Measurements from ENCODE around the gene ASCL3. TPM values are rescaled to one million over a fixed set of nuclear protein-coding genes. Genes with fewer than 3 reads are reported as not detected.

ASCL3 gene
- total and polyA plus RNA-seq, 4 donors, result not detected

GRCh38 chr11:8973121-8973520, 30.3 kb upstream of the ASCL3 start:
- 56% methylated on average over 3 of the region's 3 CpGs for WGBS, 2 donors
- DNase-seq (no peak), ATAC-seq (ENCODE audit: low FRiP score) (no peak)
- Histone ChIP-seq H3K36me3 (ENCODE audit: control insufficient read depth in 1 of 2, insufficient read depth in 2 of 2, low read length in 1 of 2) (no peaks in the 10 kb centered on the region), H3K9me3 (ENCODE audit: control insufficient read depth, low read length) (no peaks in the 10 kb centered on the region), H3K4me1 (ENCODE audit: control insufficient read depth in 1 of 2, insufficient read depth in 2 of 2, low read length in 2 of 2) (no peaks in the 10 kb centered on the region), H3K4me3 (ENCODE audit: low read length in 2 of 2) (no peak overlapping the region), H3K27ac (ENCODE audit: low read depth in 1 of 2, low read length in 2 of 2) (no peak overlapping the region), H3K27me3 (ENCODE audit: control insufficient read depth in 1 of 2, insufficient read depth in 2 of 2, low read length in 1 of 2) (no peaks in the 10 kb centered on the region)
- intact Hi-C loops (cut with DNase I), result no loop called here

GRCh38 chr11:8971924-8972316, 29.1 kb upstream of the ASCL3 start:
- ATAC-seq (ENCODE audit: low FRiP score) (no peak), DNase-seq (no peak)
- Histone ChIP-seq H3K36me3 (ENCODE audit: control insufficient read depth in 1 of 2, insufficient read depth in 2 of 2, low read length in 1 of 2) (peaks cover 0 to 2% of the 10 kb centered on the region in 2 donors), H3K27me3 (ENCODE audit: control insufficient read depth in 1 of 2, insufficient read depth in 2 of 2, low read length in 1 of 2) (no peaks in the 10 kb centered on the region), H3K4me3 (ENCODE audit: low read length in 2 of 2) (no peak overlapping the region), H3K27ac (ENCODE audit: low read depth in 1 of 2, low read length in 2 of 2) (no peak overlapping the region), H3K4me1 (ENCODE audit: control insufficient read depth in 1 of 2, insufficient read depth in 2 of 2, low read length in 2 of 2) (no peaks in the 10 kb centered on the region), H3K9me3 (ENCODE audit: control insufficient read depth, low read length) (no peaks in the 10 kb centered on the region)
- intact Hi-C loops (cut with DNase I), result no loop called here
- 55 to 70% methylated on average over 1 of the region's 1 CpG for WGBS, 2 donors

- H3K4me3 ChIP-seq (ENCODE audit: low read length in 2 of 2), result no peak overlapping the region
- no peaks in the 10 kb centered on the region for H3K9me3 ChIP-seq (ENCODE audit: control insufficient read depth, low read length)
- H3K36me3 ChIP-seq (ENCODE audit: control insufficient read depth in 1 of 2, insufficient read depth in 2 of 2, low read length in 1 of 2), result peaks cover 0 to 2% of the 10 kb centered on the region in 2 donors
- H3K4me1 ChIP-seq (ENCODE audit: control insufficient read depth in 1 of 2, insufficient read depth in 2 of 2, low read length in 2 of 2), result no peaks in the 10 kb centered on the region
- intact Hi-C loops (cut with DNase I), result no loop called here
- ATAC-seq (ENCODE audit: low FRiP score) (no peak), DNase-seq (no peak)
- WGBS, 2 donors, result 78 to 82% methylated on average over 2 of the region's 2 CpGs
- no peaks in the 10 kb centered on the region for H3K27me3 ChIP-seq (ENCODE audit: control insufficient read depth in 1 of 2, insufficient read depth in 2 of 2, low read length in 1 of 2)
- no peak overlapping the region for H3K27ac ChIP-seq (ENCODE audit: low read depth in 1 of 2, low read length in 2 of 2)
Observed at GRCh38 chr11:8971196-8971923, 28.5 kb upstream of the ASCL3 start.

GRCh38 chr11:8967184-8967583, 24.4 kb upstream of the ASCL3 start:
- 81 to 84% methylated on average over 8 of the region's 8 CpGs for WGBS, 2 donors
- ATAC-seq (ENCODE audit: low FRiP score), result no peak
- no peak overlapping the region for H3K4me3 ChIP-seq (ENCODE audit: low read length in 2 of 2)
- H3K27ac ChIP-seq (ENCODE audit: low read depth in 1 of 2, low read length in 2 of 2), result no peak overlapping the region
- H3K27me3 ChIP-seq (ENCODE audit: control insufficient read depth in 1 of 2, insufficient read depth in 2 of 2, low read length in 1 of 2), result no peaks in the 10 kb centered on the region
- H3K36me3 ChIP-seq (ENCODE audit: control insufficient read depth in 1 of 2, insufficient read depth in 2 of 2, low read length in 1 of 2), result peaks cover 0 to 2% of the 10 kb centered on the region in 2 donors
- no peak for DNase-seq
- H3K4me1 ChIP-seq (ENCODE audit: control insufficient read depth in 1 of 2, insufficient read depth in 2 of 2, low read length in 2 of 2), result peaks cover 0 to 5% of the 10 kb centered on the region in 2 donors
- no peaks in the 10 kb centered on the region for H3K9me3 ChIP-seq (ENCODE audit: control insufficient read depth, low read length)
- intact Hi-C loops (cut with DNase I), result loop anchor here in 1 of 2 donors (10.0 kb wide), 1 partner anchor 282 kb away; the partner anchor contains the start of genes RPL27A and TRIM66

- peak within 1 kb of the TSS; percentile 38 to 83 for H3K4me3 ChIP-seq (ENCODE audit: low read length in 2 of 2)
- peaks cover 0 to 5% of the 10 kb centered on the region in 2 donors for H3K4me1 ChIP-seq (ENCODE audit: control insufficient read depth in 1 of 2, insufficient read depth in 2 of 2, low read length in 2 of 2)
- H3K36me3 ChIP-seq (ENCODE audit: control insufficient read depth in 1 of 2, insufficient read depth in 2 of 2, low read length in 1 of 2), result peaks cover 0 to 2% of the 10 kb centered on the region in 2 donors
- intact Hi-C loops (cut with DNase I), result loop anchor here (5.0 to 10.0 kb wide), 3 partner anchors 47 to 280 kb away; partner anchors contain the start of genes RPL27A (in 1 of the 2) and TRIM66 (in 1 of the 2)
- ATAC-seq (ENCODE audit: low FRiP score) (peak; percentile 97), DNase-seq (peak; percentile 95 to 96)
- no peaks in the 10 kb centered on the region for H3K9me3 ChIP-seq (ENCODE audit: control insufficient read depth, low read length)
- 0% methylated on average over 66 to 67 of the region's 67 CpGs for WGBS, 2 donors
- peak within 1 kb of the TSS; percentile 83 to 88 for H3K27ac ChIP-seq (ENCODE audit: low read depth in 1 of 2, low read length in 2 of 2)
- H3K27me3 ChIP-seq (ENCODE audit: control insufficient read depth in 1 of 2, insufficient read depth in 2 of 2, low read length in 1 of 2), result no peaks in the 10 kb centered on the region
Observed at GRCh38 chr11:8964324-8965320, 21.8 kb upstream of the ASCL3 start, which contains the start of gene TMEM9B. Gene TMEM9B, minus strand, starts transcription at chr11:8964442. Its CDS starts 129 bp downstream, at chr11:8964313.

GRCh38 chr11:8963569-8964323, 20.9 kb upstream of the ASCL3 start:
- WGBS, 2 donors, result 1 to 2% methylated on average over 26 to 39 of the region's 39 CpGs
- Histone ChIP-seq H3K36me3 (ENCODE audit: control insufficient read depth in 1 of 2, insufficient read depth in 2 of 2, low read length in 1 of 2) (peaks cover 0 to 2% of the 10 kb centered on the region in 2 donors), H3K4me3 (ENCODE audit: low read length in 2 of 2) (peak overlapping the region; percentile 38 to 83), H3K27me3 (ENCODE audit: control insufficient read depth in 1 of 2, insufficient read depth in 2 of 2, low read length in 1 of 2) (no peaks in the 10 kb centered on the region), H3K27ac (ENCODE audit: low read depth in 1 of 2, low read length in 2 of 2) (peak overlapping the region; percentile 83 to 88), H3K4me1 (ENCODE audit: control insufficient read depth in 1 of 2, insufficient read depth in 2 of 2, low read length in 2 of 2) (peaks cover 0 to 5% of the 10 kb centered on the region in 2 donors), H3K9me3 (ENCODE audit: control insufficient read depth, low read length) (no peaks in the 10 kb centered on the region)
- DNase-seq, result peak; percentile 83 to 92
- intact Hi-C loops (cut with DNase I), result loop anchor here (5.0 to 10.0 kb wide), 3 partner anchors 46 to 279 kb away; partner anchors contain the start of genes RPL27A (in 1 of the 2) and TRIM66 (in 1 of the 2)
- ATAC-seq (ENCODE audit: low FRiP score), result peak; percentile 77

- no peaks in the 10 kb centered on the region for H3K27me3 ChIP-seq (ENCODE audit: control insufficient read depth in 1 of 2, insufficient read depth in 2 of 2, low read length in 1 of 2)
- H3K36me3 ChIP-seq (ENCODE audit: control insufficient read depth in 1 of 2, insufficient read depth in 2 of 2, low read length in 1 of 2), result peaks cover 0 to 2% of the 10 kb centered on the region in 2 donors
- DNase-seq (no peak), ATAC-seq (ENCODE audit: low FRiP score) (no peak)
- no peak overlapping the region for H3K4me3 ChIP-seq (ENCODE audit: low read length in 2 of 2)
- intact Hi-C loops (cut with DNase I), result loop anchor here (5.0 to 10.0 kb wide), 3 partner anchors 46 to 278 kb away; partner anchors contain the start of genes RPL27A (in 1 of the 2) and TRIM66 (in 1 of the 2)
- WGBS, 2 donors, result 9 to 10% methylated on average over 2 of the region's 2 CpGs
- peak overlapping the region in 1 of 2 donors; percentile 11 for H3K27ac ChIP-seq (ENCODE audit: low read depth in 1 of 2, low read length in 2 of 2)
- H3K4me1 ChIP-seq (ENCODE audit: control insufficient read depth in 1 of 2, insufficient read depth in 2 of 2, low read length in 2 of 2), result peaks cover 0 to 5% of the 10 kb centered on the region in 2 donors
- no peaks in the 10 kb centered on the region for H3K9me3 ChIP-seq (ENCODE audit: control insufficient read depth, low read length)
Observed at GRCh38 chr11:8962841-8963240, 20.0 kb upstream of the ASCL3 start.

All from aorta (tissue), 5 donors.